Right forelimb (tissue), 1 donor: ENCODE measurements around the gene SLCO4A1.

Source experiments
- DNase-seq: peaks from one replicate; pipeline ENCODE4 v3.0.0-alpha.2; 2018

Gene SLCO4A1

GRCh38 chr20:62638679-62639406 is 3.5 kb upstream of the SLCO4A1 start:
- no peak for DNase-seq

- no peak for DNase-seq
Measured at GRCh38 chr20:62639765-62640164, 2.5 kb upstream of the SLCO4A1 start.

GRCh38 chr20:62640870-62641269 is 1.4 kb upstream of the SLCO4A1 start:
- no peak for DNase-seq

GRCh38 chr20:62641321-62642050 is 817 bp upstream of the SLCO4A1 start:
- DNase-seq: no peak

GRCh38 chr20:62642666-62643520 is 590 bp downstream of the SLCO4A1 start:
- DNase-seq: no peak

- no peak for DNase-seq
Measured at GRCh38 chr20:62643521-62644043, 1.3 kb downstream of the SLCO4A1 start.

GRCh38 chr20:62644044-62644795 is 1.9 kb downstream of the SLCO4A1 start:
- no peak for DNase-seq

GRCh38 chr20:62644802-62645496 is 2.6 kb downstream of the SLCO4A1 start:
- no peak for DNase-seq

GRCh38 chr20:62645613-62646012 is 3.3 kb downstream of the SLCO4A1 start:
- no peak for DNase-seq

GRCh38 chr20:62646851-62647520 is 4.7 kb downstream of the SLCO4A1 start:
- no peak for DNase-seq

- no peak for DNase-seq
Measured at GRCh38 chr20:62647521-62648317, 5.4 kb downstream of the SLCO4A1 start.

- no peak for DNase-seq
Measured at GRCh38 chr20:62648318-62648995, 6.2 kb downstream of the SLCO4A1 start.

GRCh38 chr20:62649140-62649539 is 6.8 kb downstream of the SLCO4A1 start:
- DNase-seq: no peak

GRCh38 chr20:62650551-62651284 is 8.4 kb downstream of the SLCO4A1 start:
- no peak for DNase-seq

- no peak for DNase-seq
Measured at GRCh38 chr20:62651285-62652021, 9.2 kb downstream of the SLCO4A1 start.

- DNase-seq: peak; percentile 90
Measured at GRCh38 chr20:62652041-62652893, 10.0 kb downstream of the SLCO4A1 start.

GRCh38 chr20:62652894-62653305 is 10.6 kb downstream of the SLCO4A1 start:
- no peak for DNase-seq
